Kidney epithelial cell (primary cell): ENCODE data around the gene MOB3C. TPM values are rescaled to one million over a fixed set of nuclear protein-coding genes. Genes with fewer than 3 reads are reported as not detected.
"Not testable (repeated sequence)": the region's sequence is repeated elsewhere in the genome, so short reads cannot be mapped to it uniquely, and the experiment has no call there.

Experiments
- DNase-seq: peaks from one replicate; pipeline ENCODE4 v3.0.0-alpha.2; 2010; ENCODE audit warnings: low read depth
- H3K27me3 ChIP-seq: 2 replicates; pipeline ENCODE4 v1.6.0; 2011; ENCODE audit warnings: low read length; ENCODE audit not compliant: control insufficient read depth, insufficient read depth
- H3K36me3 ChIP-seq: 2 replicates; pipeline ENCODE4 v1.5.1; 2011; ENCODE audit warnings: low read length; ENCODE audit not compliant: control insufficient read depth, insufficient read depth
- H3K4me3 ChIP-seq: 2 replicates; pipeline ENCODE4 v1.5.1; 2011; ENCODE audit warnings: low read depth, mild to moderate bottlenecking, control low read depth, low read length
- CTCF ChIP-seq: IDR thresholded peaks from 2 replicates; pipeline ENCODE4 v1.5.1; 2011; ENCODE audit warnings: mild to moderate bottlenecking, moderate library complexity, low read length, control low read depth, inconsistent platforms; ENCODE audit not compliant: insufficient read depth, poor library complexity, severe bottlenecking
- total RNA-seq: library from RNA; depleted of rRNA; stranded (reverse); fragments of >200 nt; gene quantifications from 2 replicates; pipeline ENCODE4 v1.2.3, GENCODE V29; 2015

Gene MOB3C
- total RNA-seq, result 3.1 and 9.0 TPM in 2 replicates

DNA sequence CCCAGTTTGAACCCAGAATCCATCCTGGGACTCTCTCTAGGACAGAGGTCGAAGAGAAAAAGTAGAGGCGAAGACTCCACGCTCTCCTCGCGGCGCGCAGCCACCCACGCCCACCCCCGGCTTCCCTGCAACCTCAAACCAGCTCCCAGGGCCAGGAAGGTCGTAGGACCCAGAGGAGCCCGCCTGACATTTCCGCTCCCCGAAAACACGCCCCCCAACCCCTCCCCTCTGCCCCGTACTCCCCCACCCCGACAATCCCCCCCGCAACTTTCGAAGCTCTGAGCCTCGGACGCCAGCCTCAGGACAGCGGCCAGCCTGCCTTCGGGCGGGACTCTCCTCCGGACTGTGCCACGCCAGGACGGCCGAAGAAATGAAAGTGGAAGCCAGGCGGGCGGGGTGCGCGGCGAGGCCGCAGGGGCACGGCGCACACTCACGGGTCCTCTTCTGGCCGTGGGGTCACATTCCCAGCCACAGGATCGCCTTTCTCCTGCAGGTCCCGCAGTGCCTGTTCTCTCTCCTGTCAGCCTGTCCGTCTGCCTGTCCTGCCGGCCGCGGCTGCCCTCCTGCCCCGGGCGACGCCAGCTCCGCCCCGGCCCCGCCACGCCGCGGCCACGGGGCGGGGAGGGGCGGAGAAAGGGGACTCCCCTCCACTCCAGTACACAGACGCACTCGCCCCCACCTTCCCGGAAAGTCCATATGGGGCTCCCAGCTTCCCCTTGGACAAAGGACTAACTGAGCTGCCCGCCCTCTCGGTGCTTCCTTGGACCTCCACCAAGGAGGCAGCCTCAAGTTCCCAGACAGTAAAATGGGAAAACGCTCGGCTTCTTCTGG is at the start of gene MOB3C:
TSS of gene MOB3C (minus strand) at position 535 of the 831 bp plus-strand sequence. CDS start 3,490 bp downstream, outside the sequence.
- no peaks in the 10 kb centered on the region for H3K27me3 ChIP-seq
- DNase-seq, result no peak

DNA sequence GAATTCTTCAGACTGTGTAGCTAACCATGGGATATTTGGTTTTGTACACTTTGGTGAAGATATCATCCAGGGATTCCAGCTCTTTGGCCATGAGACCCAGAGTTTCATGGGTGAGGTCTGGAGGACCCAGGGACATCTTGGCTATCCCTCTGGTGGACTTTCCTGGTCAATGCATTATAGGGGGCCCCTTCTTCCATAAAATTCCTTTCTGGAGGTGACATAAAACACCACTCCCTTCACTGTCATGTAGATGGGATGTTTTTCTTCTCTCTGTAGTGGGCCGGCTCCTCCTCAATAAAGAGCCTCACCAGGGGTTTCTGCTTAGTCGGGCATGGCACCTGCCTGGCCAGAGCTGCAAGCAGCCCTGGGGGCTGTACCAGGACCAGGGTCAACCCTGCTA is 49.4 kb upstream of the MOB3C start:
- H3K36me3 ChIP-seq, result no peaks in the 10 kb centered on the region
- H3K4me3 ChIP-seq, result no peak overlapping the region
- DNase-seq, result no peak
- H3K27me3 ChIP-seq, result no peaks in the 10 kb centered on the region
- TF ChIP-seq CTCF, result no peak

More for the DNA sequence above, at the start of gene MOB3C:
- H3K4me3 ChIP-seq, result peak within 1 kb of the TSS; percentile 81
- no peak for TF ChIP-seq CTCF
- H3K36me3 ChIP-seq, result no peaks in the 10 kb centered on the region

- DNase-seq, H3K36me3 ChIP-seq, H3K4me3 ChIP-seq, H3K27me3 ChIP-seq: not testable (repeated sequence)
Measured at GRCh38 chr1:46662919-46663318, 46.3 kb upstream of the MOB3C start.

DNA sequence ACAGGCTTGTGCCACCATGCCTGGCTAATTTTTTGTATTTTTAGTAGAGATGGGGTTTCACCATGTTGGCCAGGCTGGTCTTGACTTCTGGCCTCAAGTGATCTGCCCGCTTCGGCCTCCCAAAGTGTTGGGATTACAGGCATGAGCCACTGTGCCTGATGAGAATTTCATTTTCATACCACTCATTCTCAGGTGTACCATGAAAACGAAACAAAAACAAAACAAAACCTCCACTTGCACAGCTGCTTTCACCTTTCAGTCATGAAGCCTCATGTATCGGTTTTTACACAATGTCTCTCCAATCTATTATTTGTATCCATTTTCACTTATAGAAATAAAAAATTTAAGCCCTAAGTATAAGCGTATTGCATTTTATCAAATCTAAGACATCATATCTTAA is 43.5 kb upstream of the MOB3C start:
- not testable (repeated sequence) for H3K27me3 ChIP-seq, DNase-seq, H3K4me3 ChIP-seq, H3K36me3 ChIP-seq

DNA sequence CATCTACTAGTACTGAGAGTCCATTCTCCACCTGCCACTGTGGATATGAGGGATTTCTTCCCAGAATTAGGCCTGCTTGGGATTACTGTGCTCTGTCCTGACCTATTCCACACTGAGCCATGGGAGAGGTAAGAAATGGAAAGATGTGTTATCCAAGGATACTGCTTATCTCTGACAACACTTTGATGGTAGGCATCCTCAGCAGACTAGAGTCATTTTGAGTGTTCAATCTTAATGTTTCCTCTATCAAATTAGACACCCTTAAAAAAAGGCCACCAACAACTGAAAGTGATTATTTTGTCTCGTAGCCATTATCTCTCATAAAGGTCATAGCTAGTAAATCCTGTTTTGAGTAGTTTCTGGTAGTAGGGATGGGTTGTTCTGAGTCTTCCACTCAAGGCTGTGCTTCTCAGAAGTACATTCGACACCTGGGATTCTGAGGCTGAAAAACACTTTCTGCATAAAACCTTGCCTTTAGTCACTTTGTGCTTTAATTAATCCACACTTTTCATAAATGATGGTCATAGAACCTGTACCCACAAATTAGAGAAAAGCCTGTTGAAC is 42.8 kb upstream of the MOB3C start:
- H3K27me3 ChIP-seq, result no peaks in the 10 kb centered on the region
- no peak overlapping the region for H3K4me3 ChIP-seq
- no peak for TF ChIP-seq CTCF
- no peak for DNase-seq
- H3K36me3 ChIP-seq, result no peaks in the 10 kb centered on the region

GRCh38 chr1:46657775-46658174 is 41.2 kb upstream of the MOB3C start:
- DNase-seq, result no peak
- Histone ChIP-seq H3K27me3 (no peaks in the 10 kb centered on the region), H3K4me3 (no peak overlapping the region), H3K36me3 (no peaks in the 10 kb centered on the region)
- TF ChIP-seq CTCF, result no peak

DNA sequence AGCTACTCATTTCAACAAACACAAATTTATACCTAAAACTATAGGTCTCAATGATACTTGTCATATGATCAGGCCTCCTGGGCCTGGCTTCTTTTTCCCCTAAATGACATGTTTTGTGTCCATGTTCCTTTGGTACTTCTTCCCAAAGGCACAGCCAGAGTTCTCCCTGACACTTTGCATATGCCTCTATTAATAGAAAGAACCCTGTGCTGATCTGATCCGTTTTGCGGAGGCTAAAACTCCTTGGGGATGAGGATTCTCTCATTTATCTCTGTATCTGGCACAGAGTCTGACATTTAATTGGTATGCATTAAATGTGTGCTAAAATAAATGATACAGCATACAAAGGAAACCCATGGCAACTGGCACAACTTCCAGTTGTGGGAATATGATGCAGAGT is 40.0 kb upstream of the MOB3C start:
- Histone ChIP-seq H3K27me3 (no peaks in the 10 kb centered on the region), H3K36me3 (no peaks in the 10 kb centered on the region), H3K4me3 (no peak overlapping the region)
- TF ChIP-seq CTCF, result no peak
- DNase-seq, result no peak
